GM12878 (cell line): ENCODE measurements around the gene CSRP1. TPM values are rescaled to one million over a fixed set of nuclear protein-coding genes. Genes with fewer than 3 reads are reported as not detected.

Experiments used
- ATAC-seq: fragments of 200-7000 bp; cut with Tn5 transposase; 3 replicates; pipeline ENCODE4 v1.9.1; 2020; ENCODE audit warnings: mild to moderate bottlenecking, moderate library complexity
- BruUV-seq: library from RNA; stranded (reverse); fragments of 400-500 nt; replicated peaks from 2 replicates; lab custom pipeline; 2021; lab: Mats Ljungman, UMichigan
- CTCF ChIA-PET: fragments of 300-600 bp; sonication (Branson Sonifier 250); formaldehyde crosslinking; extraction: SDS; loops from one replicate; lab custom pipeline; 2021; ENCODE audit warnings: inconsistent platforms; lab: Yijun Ruan, JAX
- POLR2A ChIA-PET: fragments of 350-600 bp; formaldehyde crosslinking; extraction: SDS; loops from one replicate; lab custom pipeline; 2021; ENCODE audit warnings: inconsistent platforms; lab: Charles Lee
- RAD21 ChIA-PET: fragments of 300-600 bp; sonication (Branson Sonifier 250); formaldehyde crosslinking; loops from one replicate; lab custom pipeline; 2023; ENCODE audit warnings: antibody characterized with exemption; ENCODE audit not compliant: unreplicated experiment; lab: Charles Lee
- SMC1A ChIA-PET: fragments of 300-600 bp; sonication (Branson Sonifier 250); formaldehyde crosslinking; loops from one replicate; lab custom pipeline; 2023; ENCODE audit not compliant: unreplicated experiment, uncharacterized antibody; lab: Charles Lee
- DNase-seq: peaks from one replicate; pipeline ENCODE4 v3.0.0-alpha.2; 2011; ENCODE audit warnings: low read depth, low spot score
- FAIRE-seq: peaks from 3 replicates; lab custom pipeline; 2011; peaks lifted over from hg19 to GRCh38; lab: Jason Lieb, UNC
- H2AFZ ChIP-seq: 2 replicates; pipeline ENCODE4 v1.6.0; 2011; ENCODE audit warnings: low read depth, low read length, control low read depth; ENCODE audit not compliant: control insufficient read depth
- H3K27ac ChIP-seq: 2 replicates; pipeline ENCODE4 v1.5.1; 2011; ENCODE audit warnings: control low read depth; ENCODE audit not compliant: control insufficient read depth, insufficient read depth
- H3K27me3 ChIP-seq, 2 experiments: replicated peaks in 1 of 2; 2 replicates each; pipeline versions ENCODE4 v1.6.0 to v1.6.1; 2011; ENCODE audit warnings: low read length in 1 of 2; ENCODE audit not compliant: control insufficient read depth in 2 of 2, insufficient read depth in 2 of 2
- H3K36me3 ChIP-seq, 2 experiments: 2 replicates each; pipeline ENCODE4 v1.5.1; 2011; ENCODE audit warnings: low read length in 1 of 2; ENCODE audit not compliant: control insufficient read depth in 2 of 2, insufficient read depth in 2 of 2
- H3K4me1 ChIP-seq: 2 replicates; pipeline ENCODE4 v1.6.1; 2011; ENCODE audit warnings: mild to moderate bottlenecking, low read length, moderate library complexity, mixed read lengths; ENCODE audit not compliant: control insufficient read depth, insufficient read depth
- H3K4me2 ChIP-seq: 2 replicates; pipeline ENCODE4 v1.6.0; 2011; ENCODE audit warnings: control low read depth; ENCODE audit not compliant: control insufficient read depth, insufficient read depth
- H3K4me3 ChIP-seq: fragments of 200-600 bp; sonication (generic); 2 replicates; pipeline ENCODE4 v1.5.1; 2016
- H3K79me2 ChIP-seq: 2 replicates; pipeline ENCODE4 v1.6.0; 2011; ENCODE audit warnings: low read length; ENCODE audit not compliant: control insufficient read depth, insufficient read depth
- H3K9ac ChIP-seq: 2 replicates; pipeline ENCODE4 v1.8.0; 2011; ENCODE audit warnings: low read length, control low read depth, mixed read lengths; ENCODE audit not compliant: control insufficient read depth, insufficient read depth
- H3K9me3 ChIP-seq: replicated peaks from 3 replicates; pipeline ENCODE4 v1.5.1; 2011; ENCODE audit warnings: mild to moderate bottlenecking, low read length; ENCODE audit not compliant: control insufficient read depth, insufficient read depth
- H4K20me1 ChIP-seq: 2 replicates; pipeline ENCODE4 v1.6.0; 2011; ENCODE audit not compliant: control insufficient read depth, insufficient read depth
- IKZF1 ChIP-seq: fragments of 450-650 bp; conservative IDR thresholded peaks from 2 replicates; pipeline ENCODE4 v1.6.1; 2017; ENCODE audit warnings: antibody characterized with exemption, mild to moderate bottlenecking
- NFYA ChIP-seq: IDR thresholded peaks from 2 replicates; pipeline ENCODE4 v1.6.1; 2011; ENCODE audit warnings: low read depth, mild to moderate bottlenecking, low read length, improper control_type of control experiment, borderline replicate concordance
- NR2F1 ChIP-seq: fragments of 450-650 bp; conservative IDR thresholded peaks from 2 replicates; pipeline ENCODE4 v1.6.1; 2017; ENCODE audit warnings: mild to moderate bottlenecking
- PAX8 ChIP-seq: fragments of 450-650 bp; IDR thresholded peaks from 2 replicates; pipeline ENCODE4 v1.6.1; 2017; ENCODE audit warnings: mild to moderate bottlenecking, moderate library complexity
- POLR2AphosphoS2 ChIP-seq: IDR thresholded peaks from 2 replicates; pipeline ENCODE4 v1.6.1; 2011; ENCODE audit warnings: low read depth, mild to moderate bottlenecking, low read length, improper control_type of control experiment, moderate library complexity
- TAF1 ChIP-seq: IDR thresholded peaks from 2 replicates; pipeline ENCODE4 v1.6.1; 2011; ENCODE audit warnings: mild to moderate bottlenecking, low read depth, low read length, borderline replicate concordance
- TCF12 ChIP-seq: IDR thresholded peaks from 2 replicates; pipeline ENCODE4 v1.6.1; 2011; ENCODE audit warnings: low read depth, mild to moderate bottlenecking, low read length
- USF2 ChIP-seq: IDR thresholded peaks from 2 replicates; pipeline ENCODE4 v1.6.1; 2011; ENCODE audit warnings: low read depth, low read length, improper control_type of control experiment, borderline replicate concordance
- YY1 ChIP-seq: IDR thresholded peaks from 2 replicates; pipeline ENCODE4 v1.6.1; 2011; ENCODE audit warnings: low read depth, mild to moderate bottlenecking, low read length
- ZBTB11 ChIP-seq: fragments of 450-650 bp; formaldehyde crosslinking; IDR thresholded peaks from 2 replicates; pipeline ENCODE4 v1.5.0; 2022; ENCODE audit warnings: mild to moderate bottlenecking, missing genetic modification characterization
- ZNF687 ChIP-seq: fragments of 450-650 bp; IDR thresholded peaks from 2 replicates; pipeline ENCODE4 v1.6.1; 2017; ENCODE audit warnings: mild to moderate bottlenecking, moderate library complexity
- WGBS: methylation state at CpG from one replicate; pipeline ENCODE4 v1.1.6; 2016; ENCODE audit warnings: low lambda C conversion rate; ENCODE audit not compliant: insufficient replicate concordance, insufficient coverage; ENCODE audit errors: missing lambda C conversion rate; 5-methylcytosine and 5-hydroxymethylcytosine counted together
- in situ Hi-C: fragments of 300-500 bp; cut with MboI; formaldehyde crosslinking; loops from 9 replicates; pipeline ENCODE4 v1.14.3; 2018; ENCODE audit warnings: mixed read lengths
- intact Hi-C: fragments of 100-400 bp; cut with micrococcal nuclease; formaldehyde crosslinking; loops from one replicate; pipeline ENCODE4 v1.14.2; 2022; ENCODE audit not compliant: unreplicated experiment
- polyA plus RNA-seq, 11 experiments: library from polyadenylated mRNA; depleted of rRNA in 4 of 11; unstranded in 6 of 11; stranded (reverse) in 5 of 11; fragments of >200 nt; fragmentation: Nextera tagmentation in 4 of 11; fragmentation: Illumina TruSeq in 1 of 11; extraction: Ambion mirVana in 4 of 11; extraction: Trizol in 1 of 11; gene quantifications; 1 replicate in 1 of 11; 2 replicates in 10 of 11; pipeline versions ENCODE4 v1.2.1 to v1.2.3, GENCODE V29; 2011 to 2016; ENCODE audit warnings: inconsistent platforms in 2 of 11, missing spikeins in 2 of 11, low read depth in 1 of 11
- total RNA-seq, 4 experiments: library from RNA; depleted of rRNA in 3 of 4; stranded (reverse); fragments of >200 nt in 3 of 4; fragmentation: Illumina TruSeq in 1 of 4; extraction: Trizol in 1 of 4; gene quantifications; 2 replicates each; pipeline versions ENCODE4 v1.2.1 to v1.2.3, GENCODE V29; 2013 to 2021
- TF ChIP-seq, protein P1 (sequence below): fragments of 450-650 bp; formaldehyde crosslinking; IDR thresholded peaks from 2 replicates; pipeline ENCODE4 v1.4.0; 2022; ENCODE audit warnings: mild to moderate bottlenecking, moderate library complexity

Gene CSRP1
- total and polyA plus RNA-seq, 10 of the 15 experiments (the other 5 are each of a cell fraction or from before 2014, with no cell fraction given), result 23.4 to 99.2 (median 80.7) TPM

GRCh38 chr1:201551096-201551495 lies 44.2 kb upstream of the CSRP1 start:
- no peak for TF ChIP-seq TAF1
- no peak for TF ChIP-seq PAX8
- TF ChIP-seq IKZF1, result no peak
- TF ChIP-seq ZBTB11 (CRISPR knock-in tag), result no peak
- no peak for TF ChIP-seq POLR2AphosphoS2
- TF ChIP-seq ZNF687, result no peak
- TF ChIP-seq YY1, result no peak
- no peak for TF ChIP-seq NR2F1
- no peak for TF ChIP-seq TCF12
- TF ChIP-seq, protein P1, sequence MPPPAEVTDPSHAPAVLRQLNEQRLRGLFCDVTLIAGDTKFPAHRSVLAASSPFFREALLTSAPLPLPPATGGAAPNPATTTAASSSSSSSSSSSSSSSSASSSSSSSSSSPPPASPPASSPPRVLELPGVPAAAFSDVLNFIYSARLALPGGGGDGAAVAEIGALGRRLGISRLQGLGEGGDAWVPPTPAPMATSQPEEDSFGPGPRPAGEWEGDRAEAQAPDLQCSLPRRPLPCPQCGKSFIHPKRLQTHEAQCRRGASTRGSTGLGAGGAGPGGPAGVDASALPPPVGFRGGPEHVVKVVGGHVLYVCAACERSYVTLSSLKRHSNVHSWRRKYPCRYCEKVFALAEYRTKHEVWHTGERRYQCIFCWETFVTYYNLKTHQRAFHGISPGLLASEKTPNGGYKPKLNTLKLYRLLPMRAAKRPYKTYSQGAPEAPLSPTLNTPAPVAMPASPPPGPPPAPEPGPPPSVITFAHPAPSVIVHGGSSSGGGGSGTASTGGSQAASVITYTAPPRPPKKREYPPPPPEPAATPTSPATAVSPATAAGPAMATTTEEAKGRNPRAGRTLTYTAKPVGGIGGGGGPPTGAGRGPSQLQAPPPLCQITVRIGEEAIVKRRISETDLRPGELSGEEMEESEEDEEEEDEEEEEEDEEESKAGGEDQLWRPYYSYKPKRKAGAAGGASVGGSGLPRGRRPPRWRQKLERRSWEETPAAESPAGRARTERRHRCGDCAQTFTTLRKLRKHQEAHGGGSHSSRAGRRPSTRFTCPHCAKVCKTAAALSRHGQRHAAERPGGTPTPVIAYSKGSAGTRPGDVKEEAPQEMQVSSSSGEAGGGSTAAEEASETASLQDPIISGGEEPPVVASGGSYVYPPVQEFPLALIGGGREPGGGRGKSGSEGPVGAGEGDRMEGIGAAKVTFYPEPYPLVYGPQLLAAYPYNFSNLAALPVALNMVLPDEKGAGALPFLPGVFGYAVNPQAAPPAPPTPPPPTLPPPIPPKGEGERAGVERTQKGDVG (CRISPR knock-in tag), result no peak
- TF ChIP-seq USF2, result no peak
- TF ChIP-seq NFYA, result no peak
- Histone ChIP-seq H3K4me2 (no peak overlapping the region), H4K20me1 (no peaks in the 10 kb centered on the region), H3K27ac (no peak overlapping the region), H3K4me1 (no peaks in the 10 kb centered on the region), H2AFZ (no peak overlapping the region), H3K9ac (no peak overlapping the region), H3K27me3 (no peaks in the 10 kb centered on the region; a peak in 1 of 4 replicates), H3K79me2 (no peaks in the 10 kb centered on the region), H3K36me3 (no peaks in the 10 kb centered on the region), H3K9me3 (no peaks in the 10 kb centered on the region), H3K4me3 (no peak overlapping the region)
- ChIA-PET CTCF (interaction anchor here (0.7 to 2.9 kb wide), 5 partner anchors 9 to 158 kb away, joined by 3 to 18 read pairs (median 4); no protein-coding TSS in a partner anchor), POLR2A (no interaction called here), RAD21 (interaction anchor here (1.4 to 1.6 kb wide), 2 partner anchors 15 to 158 kb away, joined by 3 to 5 read pairs; no protein-coding TSS in a partner anchor), SMC1A (interaction anchor here (1.5 kb wide), 1 partner anchor 70 kb away, joined by 4 read pairs; no protein-coding TSS in a partner anchor)
- WGBS, result 44% methylated on average over 3 of the region's 3 CpGs
- in situ Hi-C loops, result no loop called here
- ATAC-seq, result no peak
- BruUV-seq, result no TSS peak
- FAIRE-seq, result no peak
- DNase-seq, result no peak
- intact Hi-C loops, result no loop called here
